Mesodermal cell (in vitro differentiated cells): ENCODE measurements around the gene BRINP2. TPM values are rescaled to one million over a fixed set of nuclear protein-coding genes. Genes with fewer than 3 reads are reported as not detected.

Source experiments
- H3K27ac ChIP-seq: 2 replicates; pipeline ENCODE4 v1.7.0; 2013; ENCODE audit warnings: mild to moderate bottlenecking, low read depth, low read length, moderate library complexity; ENCODE audit not compliant: severe bottlenecking
- H3K36me3 ChIP-seq: 2 replicates; pipeline ENCODE4 v1.7.1; 2013; ENCODE audit warnings: mild to moderate bottlenecking, low read length, moderate library complexity; ENCODE audit not compliant: control insufficient read depth, insufficient read depth
- H3K4me1 ChIP-seq: one replicate; pipeline ENCODE4 v1.7.1; 2013; ENCODE audit warnings: mild to moderate bottlenecking, low read length; ENCODE audit not compliant: insufficient read depth, control insufficient read depth, poor library complexity, severe bottlenecking
- H3K4me3 ChIP-seq: 2 replicates; pipeline ENCODE4 v1.7.0; 2013; ENCODE audit warnings: low read length, control low read depth, mild to moderate bottlenecking; ENCODE audit not compliant: insufficient read depth, poor library complexity, severe bottlenecking; ENCODE audit errors: extremely low read depth
- H3K9me3 ChIP-seq: 2 replicates; pipeline ENCODE4 v1.7.1; 2013; ENCODE audit warnings: mild to moderate bottlenecking, low read length, moderate library complexity; ENCODE audit not compliant: control insufficient read depth
- WGBS, 2 experiments: methylation state at CpG; one replicate each; pipeline ENCODE4 v1.1.5; 2013; ENCODE audit warnings: missing lambda C conversion rate in 2 of 2; ENCODE audit not compliant: insufficient coverage in 2 of 2; 5-methylcytosine and 5-hydroxymethylcytosine counted together
- polyA plus RNA-seq, 2 experiments: library from polyadenylated mRNA; stranded (reverse); fragments of 50-300 nt; gene quantifications; one replicate each; pipeline ENCODE4 v1.2.3, GENCODE V29; 2013

The BRINP2 gene
- 0.07 TPM for polyA plus RNA-seq (2013, experiment 1 of 2)
- not detected for polyA plus RNA-seq (2013, experiment 2 of 2)

DNA sequence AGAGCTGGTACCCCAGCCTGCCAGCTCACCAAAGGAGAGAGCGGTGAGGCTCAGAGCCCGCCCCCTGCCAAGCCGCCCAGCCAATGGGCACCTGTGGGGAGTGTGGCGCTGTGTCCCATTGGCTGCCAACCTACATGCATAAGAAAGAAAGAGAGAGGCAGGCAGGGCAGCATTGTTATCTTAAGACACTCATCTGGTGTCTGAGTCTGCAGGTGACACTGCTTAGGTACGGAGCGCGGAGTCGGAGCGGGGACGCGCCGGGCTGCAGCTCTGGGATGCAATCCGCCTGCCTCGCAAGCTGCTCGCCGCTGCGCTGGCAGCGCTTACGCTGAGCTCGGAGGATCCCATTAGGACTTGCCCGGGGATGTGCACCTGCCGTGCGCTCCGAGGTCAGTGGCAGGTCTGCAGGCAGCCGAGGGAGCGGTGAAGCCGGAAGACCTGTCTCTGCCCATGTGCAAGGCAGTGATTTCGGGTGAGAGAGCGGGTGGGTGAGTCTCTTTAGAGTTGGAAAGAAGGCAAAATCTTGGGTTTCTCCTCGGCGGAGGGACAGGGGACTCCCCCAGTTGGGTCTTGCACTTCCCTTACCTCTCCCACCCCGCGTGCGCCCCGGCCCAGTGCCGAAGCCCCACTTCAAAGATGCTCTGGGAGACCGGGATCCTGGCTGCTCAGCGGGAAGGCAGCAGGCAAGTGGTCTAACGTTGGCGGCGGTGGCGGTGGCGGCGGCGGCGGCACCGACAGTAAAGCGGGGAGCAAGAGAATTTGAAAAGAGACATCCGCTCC, at the start of gene BRINP2:
BRINP2 (plus strand) TSS at position 203 of the 780 bp plus-strand sequence. CDS start 58,919 bp downstream, outside the sequence.
- H3K4me1 ChIP-seq = no peaks in the 10 kb centered on the region
- H3K36me3 ChIP-seq = no peaks in the 10 kb centered on the region
- 1 to 2% methylated on average over 41 to 45 of the region's 49 CpGs for WGBS, 2 experiments
- no peak within 1 kb of the TSS for H3K27ac ChIP-seq
- peak within 1 kb of the TSS; percentile 18 for H3K4me3 ChIP-seq
- no peaks in the 10 kb centered on the region for H3K9me3 ChIP-seq

DNA sequence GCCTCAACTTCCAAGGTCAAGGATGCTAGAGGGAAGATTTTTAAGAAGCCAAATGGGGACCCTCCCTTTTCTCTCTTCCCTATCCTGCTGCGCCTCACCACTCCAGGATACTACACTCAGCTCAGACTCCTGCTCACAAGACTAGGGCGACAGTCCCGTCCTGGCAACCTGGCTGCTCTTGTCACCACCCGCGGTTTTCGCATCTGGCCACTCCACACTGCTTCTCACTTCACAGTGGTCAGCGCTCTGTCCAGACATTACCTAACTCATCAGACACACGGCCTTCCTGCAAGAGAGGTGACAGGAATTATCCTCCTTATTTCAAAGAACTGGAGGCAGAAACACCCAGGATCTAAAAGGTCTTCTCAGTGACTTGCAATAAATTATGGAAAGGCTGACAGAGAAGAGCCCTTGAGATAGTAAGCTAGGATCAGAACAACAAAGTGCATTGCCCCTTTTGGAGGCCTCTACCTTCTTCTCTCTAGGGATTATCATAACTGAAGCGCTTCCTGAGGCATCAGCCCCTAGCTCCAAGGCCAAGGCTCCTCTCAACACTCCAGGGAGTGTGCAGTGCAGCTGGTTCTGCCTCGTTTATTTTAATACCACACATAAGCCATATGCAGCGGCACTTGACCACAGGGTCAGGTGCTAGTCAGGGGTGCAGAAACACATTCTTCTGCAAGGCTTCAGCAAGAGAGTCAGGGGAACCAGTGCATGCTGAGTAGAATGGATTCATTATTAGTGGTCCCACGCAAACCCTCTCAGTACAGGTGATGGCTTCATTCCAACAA, 48.1 kb upstream of the BRINP2 start:
- H3K36me3 ChIP-seq = no peaks in the 10 kb centered on the region
- 78 to 97% methylated on average over 3 to 10 of the region's 12 CpGs for WGBS, 2 experiments
- no peaks in the 10 kb centered on the region for H3K4me1 ChIP-seq
- H3K4me3 ChIP-seq = no peak overlapping the region
- no peak overlapping the region for H3K27ac ChIP-seq
- H3K9me3 ChIP-seq = no peaks in the 10 kb centered on the region

- H3K4me1 ChIP-seq = no peaks in the 10 kb centered on the region
- WGBS, 2 experiments = 90 to 93% methylated on average over 3 of the region's 4 CpGs
- no peaks in the 10 kb centered on the region for H3K36me3 ChIP-seq
- H3K9me3 ChIP-seq = no peaks in the 10 kb centered on the region
- H3K27ac ChIP-seq = no peak overlapping the region
- H3K4me3 ChIP-seq = no peak overlapping the region
Observed at GRCh38 chr1:177124577-177125278, 46.0 kb upstream of the BRINP2 start.

DNA sequence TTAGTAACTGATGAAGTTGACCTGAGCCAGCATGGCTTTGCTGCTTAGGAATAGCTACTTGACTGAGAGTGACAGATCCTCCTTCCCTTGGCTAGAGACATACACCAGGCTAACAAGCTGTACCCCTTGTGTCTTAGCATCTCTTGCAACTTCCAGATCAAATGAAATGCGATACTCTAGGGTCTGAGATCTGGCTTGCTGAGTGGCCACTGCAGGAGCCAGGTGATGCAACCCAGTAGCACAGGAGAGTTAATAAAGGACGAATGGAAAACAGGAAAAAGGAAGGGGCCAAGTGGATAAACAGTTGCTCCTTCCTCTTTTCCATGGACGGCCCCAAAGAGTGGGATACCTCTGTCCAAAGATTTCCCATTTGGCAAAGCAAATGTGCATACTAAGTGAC, 44.5 kb upstream of the BRINP2 start:
- Histone ChIP-seq H3K27ac (no peak overlapping the region), H3K36me3 (no peaks in the 10 kb centered on the region)
- WGBS, 2 experiments = 76 to 91% methylated on average over 3 of the region's 3 CpGs

DNA sequence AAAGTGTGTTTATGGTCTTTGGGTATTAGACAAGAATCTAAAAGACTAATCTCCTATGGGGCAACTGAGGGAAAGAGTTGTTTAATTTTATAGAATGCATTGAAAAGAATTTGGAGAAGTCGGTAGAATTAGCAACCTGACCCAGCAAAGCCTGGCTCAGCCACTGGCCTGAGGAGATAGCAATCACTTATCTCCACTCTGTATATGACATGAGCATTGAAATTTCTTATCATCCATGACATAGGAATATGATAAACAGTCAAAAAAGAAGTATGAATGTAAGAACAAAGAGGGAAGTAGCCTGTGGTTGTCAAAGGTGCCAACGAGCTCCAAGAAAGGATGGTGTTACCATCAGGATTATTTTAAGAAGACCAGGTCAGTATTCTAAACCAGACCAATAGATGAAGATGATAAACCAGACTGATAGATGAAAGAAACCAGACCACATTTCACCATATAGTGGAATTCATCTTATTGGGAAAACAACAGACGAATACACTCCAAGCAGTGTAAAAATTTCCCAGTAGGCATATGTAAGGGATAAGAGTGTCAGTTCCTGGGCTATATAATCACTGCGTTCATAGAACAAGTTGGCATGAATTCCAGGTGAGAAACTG, 42.0 kb upstream of the BRINP2 start:
- no peaks in the 10 kb centered on the region for H3K9me3 ChIP-seq
- WGBS, 2 experiments = 80 to 100% methylated on average over 1 of the region's 4 CpGs
- H3K36me3 ChIP-seq = no peaks in the 10 kb centered on the region
- no peaks in the 10 kb centered on the region for H3K4me1 ChIP-seq
- H3K27ac ChIP-seq = no peak overlapping the region
- H3K4me3 ChIP-seq = no peak overlapping the region

More for the DNA sequence above, 44.5 kb upstream of the BRINP2 start:
- no peaks in the 10 kb centered on the region for H3K9me3 ChIP-seq
- no peaks in the 10 kb centered on the region for H3K4me1 ChIP-seq
- H3K4me3 ChIP-seq = no peak overlapping the region

DNA sequence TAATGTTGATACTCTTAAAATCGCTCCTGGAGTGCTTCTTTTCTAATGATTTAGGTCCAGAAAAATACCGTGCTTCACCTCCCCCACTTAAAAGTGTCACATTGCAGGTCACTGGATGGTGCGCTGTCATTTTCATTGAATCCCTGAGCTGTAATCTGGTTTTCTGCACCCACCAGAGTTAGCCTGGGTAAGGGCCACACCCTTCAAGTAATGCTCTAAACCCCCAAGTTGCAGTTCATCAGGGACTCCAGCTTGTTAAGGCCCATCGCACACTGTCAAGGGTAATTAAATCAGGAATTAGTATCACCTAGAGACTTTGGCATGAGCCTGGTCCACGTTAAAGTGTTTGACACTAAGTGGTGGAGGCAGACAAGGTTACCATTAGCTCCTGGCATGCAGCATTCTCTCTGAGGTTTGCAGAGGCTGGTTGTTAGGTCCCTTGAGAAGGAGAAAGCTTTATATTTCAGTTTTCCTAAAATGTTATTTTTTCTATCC, 40.3 kb upstream of the BRINP2 start:
- Histone ChIP-seq H3K4me3 (no peak overlapping the region), H3K27ac (no peak overlapping the region), H3K9me3 (no peaks in the 10 kb centered on the region), H3K36me3 (no peaks in the 10 kb centered on the region), H3K4me1 (no peaks in the 10 kb centered on the region)
- 87 to 100% methylated on average over 3 to 5 of the region's 5 CpGs for WGBS, 2 experiments

GRCh38 chr1:177131723-177132122, 39.0 kb upstream of the BRINP2 start:
- 78 to 93% methylated on average over 3 of the region's 4 CpGs for WGBS, 2 experiments
- Histone ChIP-seq H3K27ac (no peak overlapping the region), H3K36me3 (no peaks in the 10 kb centered on the region), H3K4me1 (no peaks in the 10 kb centered on the region), H3K4me3 (no peak overlapping the region), H3K9me3 (no peaks in the 10 kb centered on the region)

GRCh38 chr1:177132141-177132540, 38.6 kb upstream of the BRINP2 start:
- Histone ChIP-seq H3K4me1 (no peaks in the 10 kb centered on the region), H3K36me3 (no peaks in the 10 kb centered on the region), H3K9me3 (no peaks in the 10 kb centered on the region), H3K4me3 (no peak overlapping the region), H3K27ac (no peak overlapping the region)
- WGBS, 2 experiments = 67 to 71% methylated on average over 2 of the region's 2 CpGs

GRCh38 chr1:177133977-177134538, 36.7 kb upstream of the BRINP2 start:
- H3K9me3 ChIP-seq = no peaks in the 10 kb centered on the region
- no peaks in the 10 kb centered on the region for H3K36me3 ChIP-seq
- no peak overlapping the region for H3K4me3 ChIP-seq
- no peak overlapping the region for H3K27ac ChIP-seq
- no peaks in the 10 kb centered on the region for H3K4me1 ChIP-seq
- WGBS, 2 experiments = 64 to 92% methylated on average over 2 of the region's 4 CpGs

GRCh38 chr1:177135250-177135649, 35.5 kb upstream of the BRINP2 start:
- 75 to 96% methylated on average over 3 to 4 of the region's 4 CpGs for WGBS, 2 experiments
- Histone ChIP-seq H3K9me3 (no peaks in the 10 kb centered on the region), H3K27ac (no peak overlapping the region), H3K4me1 (no peaks in the 10 kb centered on the region), H3K36me3 (no peaks in the 10 kb centered on the region), H3K4me3 (no peak overlapping the region)
